GM19463 (cell line): ENCODE measurements around the gene FPR2.

ENCODE experiments used
- ATAC-seq: cut with Tn5 transposase; IDR thresholded peaks from one replicate; pipeline ENCODE4 v1.9.1; 2021; ENCODE audit warnings: mild to moderate bottlenecking, moderate library complexity; ENCODE audit not compliant: unreplicated experiment

The FPR2 gene

GRCh38 chr19:51781999-51782398, 21.0 kb downstream of the FPR2 start:
- ATAC-seq: no peak

GRCh38 chr19:51783372-51783771, 22.4 kb downstream of the FPR2 start:
- ATAC-seq: no peak

- ATAC-seq: no peak
These were observed 23.3 kb downstream of the FPR2 start for GRCh38 chr19:51784109-51784785.

GRCh38 chr19:51784922-51785690, 24.1 kb downstream of the FPR2 start:
- ATAC-seq: no peak

GRCh38 chr19:51786646-51787494, 25.9 kb downstream of the FPR2 start:
- ATAC-seq: no peak

- ATAC-seq: no peak
These were observed 27.0 kb downstream of the FPR2 start for GRCh38 chr19:51788029-51788428.

GRCh38 chr19:51789061-51789795, 28.2 kb downstream of the FPR2 start:
- no peak for ATAC-seq

GRCh38 chr19:51792932-51793331, 32.0 kb downstream of the FPR2 start:
- no peak for ATAC-seq

GRCh38 chr19:51793994-51794393, 33.0 kb downstream of the FPR2 start:
- ATAC-seq: no peak

GRCh38 chr19:51794885-51795490, 34.0 kb downstream of the FPR2 start, which contains the start of gene FPR3:
FPR3 (plus strand) TSS chr19:51795157; CDS start chr19:51823749, 28,592 bp downstream.
- no peak for ATAC-seq

GRCh38 chr19:51796195-51796679, 35.3 kb downstream of the FPR2 start:
- ATAC-seq: no peak

- no peak for ATAC-seq
These were observed 36.5 kb downstream of the FPR2 start for GRCh38 chr19:51797480-51797879.

GRCh38 chr19:51798062-51798461, 37.1 kb downstream of the FPR2 start:
- ATAC-seq: no peak

GRCh38 chr19:51799034-51799773, 38.2 kb downstream of the FPR2 start:
- ATAC-seq: no peak

- no peak for ATAC-seq
These were observed 38.9 kb downstream of the FPR2 start for GRCh38 chr19:51799774-51800472.

GRCh38 chr19:51800473-51801244, 39.7 kb downstream of the FPR2 start:
- no peak for ATAC-seq

GRCh38 chr19:51802775-51803174, 41.8 kb downstream of the FPR2 start:
- no peak for ATAC-seq

GRCh38 chr19:51803519-51803918, 42.5 kb downstream of the FPR2 start:
- no peak for ATAC-seq
